HG02885 (cell line): Measurements from ENCODE around the gene GNA12.

Experiments used
- ATAC-seq: cut with Tn5 transposase; IDR thresholded peaks from one replicate; pipeline ENCODE4 v1.9.1; 2021; ENCODE audit warnings: mild to moderate bottlenecking; ENCODE audit not compliant: unreplicated experiment, poor library complexity

GNA12 gene

DNA sequence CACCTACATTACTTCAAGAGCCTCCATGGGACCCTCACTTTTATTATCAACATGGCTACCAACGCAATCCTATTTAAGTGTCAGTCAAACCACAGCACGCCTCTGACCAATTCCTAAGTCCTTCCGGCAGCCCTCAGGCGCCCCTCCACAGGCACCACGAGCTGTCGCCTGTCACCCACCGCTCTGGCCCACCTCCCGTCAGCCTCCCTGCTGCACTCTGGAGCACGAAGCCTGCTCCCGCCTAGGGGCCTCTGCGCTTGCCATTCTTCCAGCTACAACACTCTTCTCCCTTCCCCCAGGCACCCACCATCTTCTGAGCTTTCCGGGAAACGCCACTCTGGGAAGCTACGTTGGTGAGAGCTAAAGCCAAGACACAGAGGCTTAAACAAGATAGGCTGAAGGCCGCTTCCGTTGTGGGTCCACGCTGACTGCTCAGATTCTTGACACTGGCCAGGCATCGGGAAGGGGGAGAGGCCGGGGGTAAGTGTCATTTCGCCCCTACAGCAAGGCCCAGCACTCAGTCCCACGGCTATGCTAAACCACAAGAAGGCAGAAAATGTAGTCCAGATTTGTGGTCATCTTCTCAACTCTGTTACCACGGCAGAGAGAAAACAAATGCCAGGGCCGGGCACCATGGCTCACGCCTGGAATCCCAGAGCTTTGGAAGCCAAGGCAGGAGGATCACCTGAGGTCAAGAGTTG lies 56.7 kb downstream of the GNA12 start:
- no peak for ATAC-seq

GRCh38 chr7:2786607-2787116 lies 57.4 kb downstream of the GNA12 start:
- no peak for ATAC-seq

DNA sequence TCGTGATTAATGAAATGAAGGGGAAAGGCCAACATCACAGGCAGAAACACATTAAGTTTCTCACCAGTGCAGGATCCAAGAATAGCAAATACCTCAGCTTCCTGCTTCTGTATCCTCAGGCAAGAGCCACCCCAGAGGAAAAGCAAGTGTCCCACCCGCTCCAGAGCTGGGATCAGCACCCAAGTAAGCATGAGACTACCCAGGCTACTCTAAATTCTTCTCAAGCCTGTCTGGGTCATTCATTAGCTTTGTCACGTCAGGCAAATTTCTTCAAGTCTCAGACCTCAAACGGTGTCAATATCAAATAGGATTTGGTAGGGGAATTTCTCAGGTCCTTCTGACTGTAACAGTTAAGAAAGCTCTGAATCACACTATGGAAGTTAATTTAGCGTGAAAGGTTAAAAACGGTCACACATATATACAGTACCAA lies 59.0 kb downstream of the GNA12 start:
- peak; percentile 54 for ATAC-seq

GRCh38 chr7:2782565-2782964 lies 61.5 kb downstream of the GNA12 start:
- no peak for ATAC-seq

DNA sequence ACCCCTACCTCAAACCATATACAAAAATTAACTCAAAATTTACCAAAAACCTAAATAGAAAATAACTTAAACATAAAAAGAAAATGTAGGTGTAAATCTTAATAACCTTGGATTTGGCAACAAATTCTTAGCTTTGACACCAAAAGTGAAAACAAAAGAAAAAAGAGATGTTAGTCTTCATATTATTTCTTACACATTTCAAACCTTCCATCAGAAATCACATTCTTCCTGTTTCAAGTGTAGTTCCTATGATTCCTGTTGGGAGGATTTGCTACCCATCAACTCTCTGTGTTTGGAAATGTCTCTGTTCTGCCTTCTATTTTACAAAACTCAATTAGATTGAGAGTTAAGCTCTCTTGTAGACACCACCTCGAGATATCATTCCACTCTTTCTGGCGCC lies 62.0 kb downstream of the GNA12 start:
- no peak for ATAC-seq

DNA sequence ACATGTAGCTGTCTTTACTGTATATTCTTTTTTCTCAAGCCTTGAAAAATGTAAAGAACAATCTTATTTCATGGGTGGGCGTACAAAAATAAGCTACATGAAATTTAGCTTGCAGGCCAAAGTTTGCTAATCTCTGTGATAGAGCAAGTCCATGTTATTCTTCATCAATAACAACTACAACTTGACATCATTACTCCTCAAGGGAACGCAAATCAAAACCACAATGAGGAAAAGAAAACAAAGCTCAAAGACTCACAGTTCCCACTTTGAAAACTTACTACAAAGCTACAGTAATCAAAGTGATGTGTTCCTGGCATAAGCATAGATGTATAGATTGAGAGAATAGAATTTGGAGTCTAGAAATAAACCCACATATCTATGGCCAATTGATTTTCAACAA lies 62.5 kb downstream of the GNA12 start:
- no peak for ATAC-seq

GRCh38 chr7:2779051-2779450 lies 65.1 kb downstream of the GNA12 start:
- no peak for ATAC-seq

DNA sequence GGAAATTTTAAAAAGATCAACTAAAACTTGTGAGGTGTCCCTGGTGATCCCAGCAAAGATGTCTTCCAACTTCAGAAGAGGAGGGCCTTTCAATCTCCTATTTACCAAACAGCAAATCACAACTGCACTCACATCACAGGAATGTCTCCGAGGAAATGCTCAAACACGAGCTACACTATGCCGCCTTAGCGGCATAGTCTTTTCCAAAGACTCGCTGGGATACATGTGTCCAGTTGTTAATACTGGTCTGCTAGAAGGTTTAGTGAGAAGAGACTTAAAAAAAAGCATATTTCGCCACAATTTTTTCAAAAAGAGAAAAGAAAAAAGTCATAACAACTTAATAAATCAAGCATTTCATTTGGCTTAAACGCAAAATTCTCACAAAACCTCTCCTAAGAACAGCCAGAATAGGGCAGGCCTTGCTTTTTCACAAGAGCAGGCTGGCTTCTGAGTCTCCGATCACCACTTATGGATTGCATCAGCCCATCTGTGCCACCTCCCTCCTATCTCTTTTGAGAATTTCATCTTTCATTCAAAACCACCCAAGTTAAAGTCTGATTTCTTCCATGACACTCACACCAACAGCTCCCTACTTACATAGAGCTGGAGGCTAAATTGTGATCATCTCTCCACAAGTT lies 66.1 kb downstream of the GNA12 start:
- no peak for ATAC-seq

DNA sequence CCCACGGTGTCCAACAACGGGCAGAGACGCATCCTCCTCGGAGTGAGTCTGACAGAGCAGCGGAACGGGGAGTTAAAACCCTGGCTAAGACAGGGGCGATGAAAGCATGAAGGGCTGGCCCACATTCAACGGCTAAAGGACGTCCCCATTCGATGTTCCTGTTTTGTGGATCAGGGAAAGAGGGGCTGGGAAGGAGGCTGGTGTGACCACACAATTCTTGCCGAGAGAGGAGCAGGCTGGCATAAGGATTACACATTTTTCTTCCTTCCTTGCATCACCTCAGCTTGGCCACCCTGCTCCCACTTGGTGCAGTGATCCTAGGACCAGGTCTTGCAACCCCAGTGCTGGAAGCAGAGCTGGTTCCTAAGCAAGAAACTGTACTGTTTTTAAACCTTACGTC lies 67.7 kb downstream of the GNA12 start:
- ATAC-seq, result no peak

GRCh38 chr7:2775785-2776184 lies 68.3 kb downstream of the GNA12 start:
- no peak for ATAC-seq

DNA sequence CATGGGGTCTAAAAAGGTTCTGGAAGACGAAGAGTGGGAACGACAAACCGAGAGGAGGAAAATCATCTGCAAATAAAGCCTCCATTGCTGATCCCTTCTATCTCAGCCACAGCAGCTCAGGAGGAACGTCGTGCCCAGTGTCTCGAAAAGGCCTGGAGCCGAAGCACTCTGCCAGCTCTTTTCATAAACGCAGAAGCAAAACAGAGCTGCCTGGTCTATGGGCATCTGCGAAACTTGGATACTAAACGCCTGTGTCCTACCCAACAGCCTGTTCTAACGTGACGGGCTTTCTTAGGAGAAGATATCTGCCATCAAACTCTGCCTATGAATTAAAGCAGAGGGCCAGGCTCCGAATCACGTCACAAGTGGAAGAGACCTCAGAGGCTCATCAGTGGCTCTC lies 68.7 kb downstream of the GNA12 start:
- no peak for ATAC-seq

DNA sequence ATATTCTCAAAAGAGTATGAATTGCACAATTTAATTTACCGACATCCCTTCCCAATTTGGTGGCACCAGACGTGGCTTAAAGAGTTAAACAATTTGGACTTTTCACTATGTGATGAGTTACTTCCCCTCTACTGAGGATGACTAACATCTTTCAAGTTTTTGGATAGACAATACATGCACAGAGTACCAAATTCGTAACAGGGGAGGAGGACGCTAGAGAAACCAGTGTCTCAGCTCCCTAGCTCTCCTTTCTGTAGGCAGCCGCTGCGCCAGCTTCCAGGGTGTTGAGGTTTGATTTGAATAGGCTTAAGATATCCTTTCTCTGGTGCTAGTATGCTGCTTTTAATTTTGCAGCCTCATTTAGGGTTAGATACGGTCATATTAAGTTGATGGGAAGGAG lies 69.2 kb downstream of the GNA12 start:
- no peak for ATAC-seq

- ATAC-seq, result no peak
Measured at GRCh38 chr7:2774280-2774679, 69.8 kb downstream of the GNA12 start.

GRCh38 chr7:2773608-2774007 lies 70.5 kb downstream of the GNA12 start:
- no peak for ATAC-seq

- ATAC-seq, result no peak
Measured at GRCh38 chr7:2771274-2771731, 72.8 kb downstream of the GNA12 start.

- no peak for ATAC-seq
Measured at GRCh38 chr7:2764621-2765020, 79.5 kb downstream of the GNA12 start.

- no peak for ATAC-seq
Measured at GRCh38 chr7:2763597-2763996, 80.5 kb downstream of the GNA12 start.

- ATAC-seq, result no peak
Measured at GRCh38 chr7:2761801-2762497, 82.2 kb downstream of the GNA12 start.

GRCh38 chr7:2761131-2761624 lies 82.9 kb downstream of the GNA12 start:
- ATAC-seq, result no peak

DNA sequence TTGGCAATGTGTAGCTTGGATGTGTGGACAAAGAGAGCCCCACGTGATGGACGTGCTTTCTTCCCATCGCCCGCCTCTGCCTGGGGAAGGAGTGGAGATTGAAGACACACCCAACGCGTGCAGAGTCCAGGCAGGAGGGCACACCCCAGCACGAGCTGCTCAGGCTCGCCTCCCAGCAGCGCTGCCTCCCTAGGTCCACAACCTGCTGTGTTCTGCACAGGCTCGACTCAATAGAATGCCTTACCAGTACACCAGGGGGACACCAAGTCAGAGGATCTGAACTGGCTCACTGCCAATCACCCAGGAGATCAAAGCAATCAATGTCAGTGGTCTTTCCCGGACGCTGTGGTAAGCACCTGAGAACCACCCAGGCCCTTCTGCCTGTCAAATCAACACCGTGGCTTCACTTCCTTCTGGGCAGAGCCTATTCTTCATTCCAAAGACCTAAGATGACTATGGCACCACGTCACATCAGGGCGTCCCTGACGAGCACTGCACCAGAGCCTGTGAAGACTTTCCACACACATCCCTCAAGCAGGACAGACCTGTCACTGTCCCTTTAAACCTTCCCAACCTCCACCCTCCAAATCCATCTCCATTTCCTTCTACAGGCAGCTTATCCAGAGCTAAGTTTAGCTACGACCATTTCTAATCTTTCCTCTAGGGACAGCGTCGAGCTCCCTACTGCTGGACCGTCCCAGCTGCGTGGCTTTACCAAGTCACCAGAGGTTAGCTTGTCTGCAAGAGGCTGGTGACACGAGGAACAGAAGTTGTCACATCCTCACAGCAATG lies 83.8 kb downstream of the GNA12 start:
- ATAC-seq, result no peak
